Neural progenitor cell (in vitro differentiated cells): ENCODE data around the gene SLC6A18.

Experiments
- CTCF ChIP-seq: fragments of 200-600 bp; sonication (generic); IDR thresholded peaks from 2 replicates; pipeline ENCODE4 v1.5.1; 2017; ENCODE audit warnings: antibody characterized with exemption, mild to moderate bottlenecking
- EZH2 ChIP-seq: fragments of 200-600 bp; sonication (generic); IDR thresholded peaks from 2 replicates; pipeline ENCODE4 v1.6.1; 2017; ENCODE audit warnings: antibody characterized with exemption, mild to moderate bottlenecking, moderate library complexity

DNA sequence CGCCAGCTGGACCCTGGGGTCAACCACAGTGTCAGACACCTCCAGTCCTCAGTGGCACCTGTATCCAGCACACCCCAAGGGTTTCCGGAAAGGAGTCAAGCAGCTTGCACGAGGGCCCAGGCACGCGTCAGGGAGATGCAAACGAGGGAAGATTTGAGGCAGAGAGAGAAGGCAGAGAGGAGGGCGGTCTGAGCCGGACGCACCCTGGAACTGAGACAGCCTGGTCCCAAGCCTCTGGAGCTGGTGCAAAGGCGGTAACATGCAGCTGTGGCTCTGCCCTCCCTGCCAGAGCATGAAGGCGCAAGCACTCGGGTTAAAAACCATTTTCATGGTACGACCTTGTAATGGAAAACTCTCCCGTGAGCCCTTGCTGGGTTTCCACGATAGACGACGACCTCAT, 32.2 kb downstream of the SLC6A18 start:
- TF ChIP-seq CTCF (no peak), EZH2 (no peak)
